ENCODE results near the gene MTX2. TPM values are rescaled to one million over a fixed set of nuclear protein-coding genes. Genes with fewer than 3 reads are reported as not detected.
"Not testable (repeated sequence)": the region's sequence is repeated elsewhere in the genome, so short reads cannot be mapped to it uniquely, and the experiment has no call there.

Gene MTX2
- total RNA-seq, 1 donor = 8.6 TPM

DNA sequence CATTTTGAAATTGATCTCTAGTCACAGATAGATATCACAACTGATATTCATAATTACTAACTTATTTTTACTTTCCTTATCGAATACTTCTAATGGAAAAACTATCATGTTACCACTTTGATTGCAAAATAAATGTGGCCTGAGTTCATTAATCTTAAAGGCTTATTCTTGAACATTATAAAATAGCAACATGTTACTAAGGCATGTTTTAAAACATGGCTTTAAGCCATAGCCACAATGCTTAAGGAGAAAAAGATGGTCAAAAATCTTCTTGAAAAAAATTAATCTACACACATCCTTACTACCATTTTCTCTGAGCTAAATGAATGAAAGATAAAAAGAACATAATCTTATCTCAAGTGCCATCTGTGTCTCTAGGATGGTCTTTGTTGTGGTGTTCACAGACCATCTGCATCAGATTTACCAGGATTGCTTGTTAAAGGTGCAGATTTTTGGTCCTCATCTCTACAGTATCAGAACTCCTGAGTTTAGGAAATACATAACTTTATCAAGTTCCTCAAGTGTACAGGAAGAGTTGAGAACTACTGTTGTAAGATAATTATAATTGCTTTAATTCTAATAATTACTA is 15.3 kb downstream of the MTX2 start:
- peak in 1 of 3 donors; percentile 5 for DNase-seq (ENCODE audit: low read depth in 2 of 3, low spot score in 2 of 3)

DNA sequence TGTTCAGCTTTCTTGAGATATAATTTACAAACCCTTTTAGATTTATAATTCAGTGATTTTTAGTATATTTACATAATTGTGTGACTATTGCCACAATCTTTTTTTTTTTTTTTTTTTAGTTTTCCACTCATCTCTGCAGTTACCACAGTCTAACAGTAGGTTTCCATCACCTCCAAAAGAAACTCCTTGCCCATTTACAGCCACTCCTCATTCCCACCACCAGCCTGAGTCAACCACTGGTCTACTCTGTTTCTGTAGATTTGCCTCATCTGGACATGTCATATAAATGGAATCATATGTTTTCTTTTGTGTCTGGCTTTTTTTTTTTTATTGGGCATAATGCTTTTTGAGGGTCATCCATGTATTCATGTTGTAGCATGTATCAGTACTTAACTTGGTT is 16.1 kb downstream of the MTX2 start:
- DNase-seq (ENCODE audit: low read depth in 2 of 3, low spot score in 2 of 3) = no peak

DNA sequence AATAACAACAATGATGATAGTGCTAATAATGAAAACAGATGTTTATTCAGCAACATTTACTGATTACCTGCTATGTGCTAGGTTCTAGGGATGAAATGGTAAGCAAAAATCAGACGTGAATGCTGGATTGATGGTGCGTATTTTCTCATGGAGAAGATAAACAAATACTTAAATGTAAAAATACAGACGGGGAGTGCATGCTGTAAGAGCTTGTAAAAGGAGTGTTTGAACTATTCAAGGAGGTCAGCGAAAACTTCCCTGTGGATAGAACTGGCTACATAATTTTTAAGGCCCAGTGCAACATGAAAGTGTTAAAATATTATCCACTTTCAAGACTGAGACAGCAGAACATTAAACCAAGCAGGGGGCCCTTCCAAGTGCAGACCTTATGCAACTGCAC is 22.1 kb downstream of the MTX2 start:
- no peak for DNase-seq (ENCODE audit: low read depth in 2 of 3, low spot score in 2 of 3)

DNA sequence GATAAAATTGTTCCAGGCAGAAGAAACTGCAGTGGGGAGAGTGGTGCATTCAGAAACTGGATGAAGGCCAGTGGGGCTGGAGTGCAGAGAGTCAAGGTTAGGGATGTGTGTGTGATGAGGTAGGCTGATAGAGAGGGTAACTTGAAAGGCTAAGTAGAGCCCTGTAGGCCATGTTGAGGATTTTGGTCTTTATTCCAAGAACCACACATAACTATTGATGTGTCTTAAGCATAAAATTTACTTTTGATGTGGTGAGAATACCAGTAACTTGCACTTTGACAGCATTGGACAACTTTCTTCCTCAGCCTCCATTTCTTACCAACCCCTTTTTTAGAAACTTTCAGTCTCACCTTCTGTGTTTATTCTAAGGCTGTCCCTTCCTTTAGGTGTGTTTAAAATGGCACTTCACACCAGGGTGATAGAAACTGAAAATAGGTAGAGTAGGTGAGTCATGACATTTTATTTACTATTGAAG is 22.6 kb downstream of the MTX2 start:
- no peak for DNase-seq (ENCODE audit: low read depth in 2 of 3, low spot score in 2 of 3)

DNA sequence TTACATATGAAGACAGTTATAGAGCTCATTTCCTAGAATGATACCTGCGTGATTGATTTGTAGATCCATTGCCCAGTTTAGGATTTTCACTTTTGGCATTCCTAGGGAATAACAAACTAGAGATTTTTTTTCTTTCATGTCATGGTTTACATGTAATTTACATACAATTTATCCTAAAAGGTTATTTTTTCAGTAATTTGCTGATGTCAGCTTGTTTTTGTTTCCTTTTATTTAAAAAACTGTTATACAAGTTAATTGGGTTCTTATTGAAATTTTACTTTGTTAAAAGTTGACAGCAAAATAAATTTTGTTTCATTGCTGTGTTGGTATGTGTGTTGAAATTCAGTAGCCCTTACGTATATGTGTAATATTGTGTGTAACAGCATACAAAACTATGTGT is 23.4 kb downstream of the MTX2 start:
- DNase-seq (ENCODE audit: low read depth in 2 of 3, low spot score in 2 of 3) = no peak

DNA sequence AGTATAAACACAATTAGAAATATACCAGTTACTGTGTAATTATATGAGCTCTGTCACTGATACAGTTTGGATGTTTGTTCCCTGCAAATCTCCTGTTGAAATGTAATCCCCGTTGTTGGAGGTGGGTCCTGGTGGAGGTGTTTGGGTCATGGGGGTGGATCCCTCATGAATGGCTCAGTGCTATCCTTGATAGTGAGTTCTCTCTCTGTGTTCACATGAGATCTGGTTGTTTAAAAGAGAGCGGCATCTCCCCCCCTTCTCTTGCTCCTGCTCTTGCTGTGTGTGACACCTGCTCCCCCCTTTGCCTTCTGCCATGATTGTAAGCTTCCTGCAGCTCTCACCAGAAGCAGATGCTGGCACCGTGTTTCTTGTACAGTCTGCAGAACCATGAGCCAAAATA is 24.1 kb downstream of the MTX2 start:
- DNase-seq (ENCODE audit: low read depth in 2 of 3, low spot score in 2 of 3) = no peak

DNA sequence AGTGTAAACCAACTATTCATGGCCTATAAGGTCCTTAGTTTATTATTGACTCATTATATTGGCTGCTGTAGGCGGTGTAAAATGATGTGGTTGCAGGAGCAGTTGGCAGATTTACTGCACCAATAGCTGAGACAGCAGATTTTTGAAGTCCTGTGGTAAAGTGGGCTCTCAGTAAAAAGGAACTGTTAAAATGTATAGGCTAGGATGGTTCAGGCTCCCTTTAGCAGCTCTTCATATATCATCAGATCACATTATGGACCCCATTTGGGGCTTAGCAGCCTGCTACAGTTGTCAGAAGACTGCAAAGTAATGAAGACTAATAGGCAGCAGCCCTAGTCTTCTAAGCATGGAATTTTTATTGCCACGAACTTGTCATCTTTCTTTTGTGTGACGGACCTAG is 27.8 kb downstream of the MTX2 start:
- DNase-seq (ENCODE audit: low read depth in 2 of 3, low spot score in 2 of 3) = peak in 2 of 3 donors; percentile 14 to 70

DNA sequence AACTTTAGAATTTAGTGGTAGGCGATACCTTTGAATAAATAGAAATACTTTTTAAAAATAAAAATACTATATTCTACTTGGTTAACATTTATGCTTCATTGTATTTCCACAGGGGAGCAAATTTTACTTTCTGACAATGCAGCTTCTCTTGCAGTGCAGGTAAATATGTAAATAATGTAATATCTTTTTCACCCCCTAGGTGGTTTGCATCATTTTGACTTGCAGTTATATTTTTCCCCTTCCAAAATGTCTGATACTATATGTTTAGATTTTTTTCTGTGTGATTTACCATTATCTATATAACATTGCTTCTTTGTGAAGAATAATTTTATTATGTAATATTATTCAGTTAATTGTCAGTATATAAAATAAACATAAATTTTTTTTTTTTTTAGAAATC is 28.5 kb downstream of the MTX2 start:
- DNase-seq (ENCODE audit: low read depth in 2 of 3, low spot score in 2 of 3) = no peak

DNA sequence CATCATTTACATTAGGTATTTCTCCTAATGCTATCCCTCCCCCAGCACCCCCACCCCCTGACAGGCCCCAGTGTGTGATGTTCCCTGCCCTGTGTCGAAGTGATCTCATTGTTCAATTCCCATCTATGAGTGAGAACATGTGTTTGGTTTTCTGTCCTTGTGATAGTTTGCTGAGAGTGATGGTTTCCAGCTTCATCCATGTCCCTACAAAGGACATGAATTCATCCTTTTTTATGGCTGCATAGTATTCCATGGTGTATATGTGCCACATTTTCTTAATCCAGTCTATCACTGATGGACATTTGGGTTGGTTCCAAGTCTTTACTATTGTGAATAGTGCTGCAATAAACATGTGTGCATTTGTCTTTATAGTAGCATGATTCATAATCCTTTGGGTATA is 36.8 kb downstream of the MTX2 start:
- not testable (repeated sequence) for DNase-seq (ENCODE audit: low read depth in 2 of 3, low spot score in 2 of 3)

DNA sequence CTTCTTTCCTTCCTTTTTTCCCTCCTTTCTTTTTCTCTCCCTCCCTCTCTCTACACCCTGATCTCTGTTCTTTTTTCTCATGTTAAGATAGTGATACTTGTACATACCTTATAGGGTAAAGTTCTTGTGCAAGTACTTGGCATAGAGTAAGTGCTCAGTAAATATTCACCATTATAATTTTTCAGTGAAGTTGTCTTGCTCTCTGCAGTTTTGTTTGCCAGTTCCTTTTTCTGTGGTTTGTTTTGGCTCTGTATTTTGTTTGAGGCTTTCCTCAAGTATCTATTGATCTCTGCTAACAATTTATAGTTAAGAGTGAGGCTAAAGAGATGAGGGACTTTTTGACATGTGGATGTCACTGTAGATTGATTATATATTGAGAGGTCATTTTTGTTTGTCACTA is 48.0 kb downstream of the MTX2 start:
- DNase-seq (ENCODE audit: low read depth in 2 of 3, low spot score in 2 of 3) = no peak

DNA sequence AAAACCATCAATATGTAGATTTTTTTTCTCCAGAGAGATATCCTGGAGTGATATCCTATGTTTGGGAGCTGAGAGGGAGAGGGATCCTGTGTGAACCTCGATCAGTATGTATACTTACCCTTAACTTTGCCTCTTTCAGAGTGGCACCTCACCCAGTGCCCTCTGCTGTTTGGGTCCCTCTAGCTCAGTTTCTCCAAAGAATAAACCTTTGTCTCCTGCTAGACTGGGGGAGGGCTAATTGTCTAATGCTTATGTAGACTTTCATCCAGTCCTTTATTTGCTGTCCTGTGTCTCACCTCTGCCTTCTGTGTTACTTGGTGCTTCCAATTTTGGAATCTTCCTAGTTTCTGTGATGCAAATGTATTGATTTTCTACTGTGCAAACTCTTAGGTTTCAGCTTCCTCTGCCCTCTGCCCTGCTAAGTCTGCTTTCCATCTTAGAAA is 48.4 kb downstream of the MTX2 start:
- no peak for DNase-seq (ENCODE audit: low read depth in 2 of 3, low spot score in 2 of 3)

DNA sequence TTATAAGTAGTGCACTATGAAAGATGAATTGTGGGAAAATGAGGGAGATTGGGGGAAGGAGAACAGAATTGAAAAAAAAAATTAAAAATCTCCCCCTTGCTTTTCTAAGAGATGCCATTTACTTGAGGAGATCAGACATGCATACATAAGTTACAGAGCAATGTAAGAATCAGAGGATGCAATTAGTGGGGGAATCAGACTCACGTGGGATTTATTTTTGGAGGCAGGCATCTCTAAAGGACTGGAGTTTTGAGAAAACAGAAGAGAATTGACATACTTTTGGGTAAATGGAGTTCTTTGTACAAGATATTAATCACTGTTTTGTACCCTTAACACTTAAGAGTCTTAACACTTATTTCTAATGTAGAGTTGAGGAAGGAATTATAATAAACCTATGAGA is 52.7 kb downstream of the MTX2 start:
- no peak for DNase-seq (ENCODE audit: low read depth in 2 of 3, low spot score in 2 of 3)

DNA sequence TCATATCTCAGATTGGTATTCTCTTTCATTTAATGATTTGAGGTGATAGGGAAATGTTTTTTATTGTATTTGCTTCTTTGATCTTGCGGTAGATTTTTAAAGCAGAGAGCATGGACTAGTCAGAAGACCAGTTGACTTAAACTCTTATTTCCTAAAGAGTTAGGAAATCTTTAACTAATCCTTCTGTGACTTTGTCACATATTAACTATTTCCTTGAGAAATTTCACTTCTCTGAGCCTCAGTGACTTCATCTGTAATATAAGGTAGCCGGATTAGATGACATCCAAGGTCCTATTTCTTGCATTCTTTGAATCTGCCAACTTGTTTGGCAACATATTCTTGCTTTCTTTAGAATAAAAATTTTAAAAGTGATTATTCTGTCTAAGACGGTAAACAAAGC is 55.6 kb downstream of the MTX2 start:
- DNase-seq (ENCODE audit: low read depth in 2 of 3, low spot score in 2 of 3) = no peak

DNA sequence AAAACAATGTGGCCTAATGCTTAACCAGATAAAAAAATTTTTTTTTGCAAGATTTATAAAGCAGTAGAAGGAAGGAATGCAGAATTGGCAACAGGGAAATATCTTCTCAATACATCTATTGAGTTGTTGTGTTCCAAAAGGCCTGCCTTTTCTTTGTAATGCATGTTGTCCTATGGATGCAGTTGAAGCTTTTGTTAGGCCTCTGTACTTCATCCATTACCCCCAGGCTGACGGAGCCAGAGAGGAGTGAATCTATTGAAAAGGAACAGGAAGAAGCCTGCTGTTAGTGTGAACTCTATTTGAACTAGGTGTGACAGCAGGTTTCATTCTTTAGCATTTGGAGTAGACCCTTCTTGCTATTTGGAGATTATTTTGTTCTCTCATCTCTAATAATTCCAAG is 56.5 kb downstream of the MTX2 start:
- no peak for DNase-seq (ENCODE audit: low read depth in 2 of 3, low spot score in 2 of 3)

DNA sequence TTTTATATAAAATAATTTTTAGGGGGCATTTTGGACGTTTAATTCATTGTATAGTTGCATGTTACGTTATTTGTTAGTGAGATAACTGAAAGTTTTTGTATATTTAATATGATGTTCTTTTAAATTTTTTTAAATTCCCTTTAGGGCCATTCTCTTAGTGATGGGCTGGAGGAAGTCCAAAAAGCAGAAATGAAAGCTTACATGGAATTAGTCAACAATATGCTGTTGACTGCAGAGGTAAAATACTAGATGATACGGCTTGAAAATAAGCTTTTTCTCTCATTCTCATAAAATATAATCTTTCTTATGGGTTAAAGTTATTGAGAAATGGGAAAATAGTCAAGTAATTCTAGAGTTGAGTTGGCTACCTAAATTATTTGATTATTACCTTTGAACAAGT is 58.9 kb downstream of the MTX2 start:
- no peak for DNase-seq (ENCODE audit: low read depth in 2 of 3, low spot score in 2 of 3)

DNA sequence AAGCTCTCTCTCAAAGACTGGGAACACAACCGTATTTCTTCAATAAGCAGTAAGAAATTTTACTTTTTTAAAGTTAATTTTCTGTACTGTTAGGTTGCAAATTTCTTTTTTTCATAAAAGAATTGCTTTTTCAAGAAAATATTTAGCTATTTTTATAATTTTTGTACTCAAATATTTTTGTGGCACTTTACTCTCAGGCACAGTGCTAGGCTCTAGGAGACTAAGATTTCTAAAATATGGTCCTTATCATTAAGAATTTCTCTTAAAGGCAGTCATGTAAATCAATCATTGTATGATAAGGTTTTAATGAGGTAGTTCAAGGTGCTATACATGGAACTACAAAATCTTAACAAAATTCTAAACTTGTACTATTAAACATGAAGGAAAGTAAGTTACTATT is 61.4 kb downstream of the MTX2 start:
- DNase-seq (ENCODE audit: low read depth in 2 of 3, low spot score in 2 of 3) = no peak

DNA sequence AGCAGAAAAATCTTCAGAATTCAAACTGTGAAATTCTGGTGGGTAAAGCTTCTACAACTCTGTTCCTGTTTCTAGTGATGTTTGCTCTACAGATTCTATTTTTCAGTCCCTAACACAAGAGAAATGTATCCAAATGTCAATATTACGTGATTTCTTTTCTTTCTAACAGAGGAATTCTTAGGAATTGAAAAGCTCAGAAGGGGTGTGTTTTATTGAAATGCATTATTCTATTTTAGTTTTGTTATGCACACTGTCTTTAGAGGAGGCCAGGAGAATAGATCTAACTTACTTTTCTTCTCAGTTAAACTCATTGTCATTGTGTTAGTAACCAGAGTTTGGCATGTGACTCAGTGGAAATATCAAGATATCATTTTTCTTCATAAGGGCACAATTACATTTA is 62.4 kb downstream of the MTX2 start:
- DNase-seq (ENCODE audit: low read depth in 2 of 3, low spot score in 2 of 3) = no peak

DNA sequence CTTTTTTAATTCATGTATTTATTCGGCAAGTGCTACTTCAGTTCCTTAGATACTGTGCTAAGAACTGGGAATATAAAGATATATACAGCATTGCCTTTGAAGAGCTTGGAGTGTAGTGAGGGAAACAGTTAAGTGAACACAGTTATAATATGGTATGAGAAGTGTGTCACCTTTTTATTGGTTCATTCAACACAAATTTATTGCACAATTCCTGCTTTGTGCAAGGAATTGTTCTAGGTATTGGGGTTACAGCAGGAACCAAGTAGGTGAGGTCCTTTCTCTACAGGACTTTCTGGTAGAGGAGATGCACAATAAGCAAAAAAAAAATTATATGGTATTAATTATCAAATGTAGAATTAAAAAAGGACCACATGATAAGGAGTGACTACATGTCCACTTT is 65.5 kb downstream of the MTX2 start:
- no peak for DNase-seq (ENCODE audit: low read depth in 2 of 3, low spot score in 2 of 3)

DNA sequence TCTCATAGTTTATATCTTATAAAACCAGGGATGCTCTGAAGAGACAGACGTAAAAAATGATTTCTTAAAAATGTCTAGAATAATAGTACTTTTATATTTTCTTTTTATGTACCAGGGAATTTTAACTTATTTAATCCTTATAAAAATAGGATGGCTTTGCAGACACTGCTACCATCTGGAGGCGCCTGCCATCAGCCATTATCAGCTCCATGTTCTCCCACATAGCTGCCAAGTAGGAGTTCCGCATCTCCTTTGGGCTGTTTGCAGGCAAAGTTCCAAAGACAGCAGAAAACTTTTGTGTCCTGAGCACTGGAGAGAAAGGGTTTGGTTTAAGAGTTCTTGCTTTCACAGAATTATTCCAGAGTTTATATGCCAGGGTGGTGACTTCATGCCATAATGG is 69.2 kb downstream of the MTX2 start:
- DNase-seq (ENCODE audit: low read depth in 2 of 3, low spot score in 2 of 3) = no peak

DNA sequence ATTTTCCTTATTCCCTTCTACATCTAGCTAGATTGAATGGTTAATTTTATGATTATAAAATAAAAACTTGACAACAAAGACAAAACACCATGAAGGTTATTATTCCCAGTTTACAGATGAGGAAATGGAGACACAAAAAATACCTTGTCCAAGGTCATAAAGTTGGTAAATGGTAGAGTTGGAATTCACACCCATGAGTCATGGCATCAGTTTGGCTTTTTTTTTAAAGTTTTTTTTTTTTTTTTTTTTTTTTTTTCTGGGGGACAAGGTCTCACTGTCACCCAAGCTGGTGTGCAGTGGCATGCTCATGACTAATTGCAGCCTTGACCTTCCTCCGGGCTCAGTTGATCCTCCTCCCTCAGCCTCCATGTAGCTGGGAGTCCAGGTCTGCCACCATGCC is 70.0 kb downstream of the MTX2 start:
- DNase-seq (ENCODE audit: low read depth in 2 of 3, low spot score in 2 of 3) = no peak

DNA sequence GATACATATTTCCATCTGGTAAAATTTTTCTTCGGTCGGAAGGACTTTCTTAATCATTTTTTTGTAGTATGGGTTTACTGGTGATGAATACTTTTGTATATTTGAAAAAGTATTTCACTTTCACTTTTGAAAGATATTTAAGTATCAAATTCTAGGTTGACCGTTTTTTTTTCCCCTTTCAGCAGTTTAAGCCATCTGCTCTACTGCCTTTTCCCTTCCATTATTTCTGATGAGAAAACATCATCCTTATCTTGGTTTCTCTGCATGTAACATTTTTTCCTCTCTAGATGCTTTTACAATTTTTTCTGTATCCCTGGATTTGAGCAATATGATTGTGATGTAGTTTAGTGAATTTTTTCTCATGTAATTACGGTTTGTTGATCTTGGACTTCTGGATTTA is 87.0 kb downstream of the MTX2 start:
- DNase-seq (ENCODE audit: low read depth in 2 of 3, low spot score in 2 of 3) = no peak

DNA sequence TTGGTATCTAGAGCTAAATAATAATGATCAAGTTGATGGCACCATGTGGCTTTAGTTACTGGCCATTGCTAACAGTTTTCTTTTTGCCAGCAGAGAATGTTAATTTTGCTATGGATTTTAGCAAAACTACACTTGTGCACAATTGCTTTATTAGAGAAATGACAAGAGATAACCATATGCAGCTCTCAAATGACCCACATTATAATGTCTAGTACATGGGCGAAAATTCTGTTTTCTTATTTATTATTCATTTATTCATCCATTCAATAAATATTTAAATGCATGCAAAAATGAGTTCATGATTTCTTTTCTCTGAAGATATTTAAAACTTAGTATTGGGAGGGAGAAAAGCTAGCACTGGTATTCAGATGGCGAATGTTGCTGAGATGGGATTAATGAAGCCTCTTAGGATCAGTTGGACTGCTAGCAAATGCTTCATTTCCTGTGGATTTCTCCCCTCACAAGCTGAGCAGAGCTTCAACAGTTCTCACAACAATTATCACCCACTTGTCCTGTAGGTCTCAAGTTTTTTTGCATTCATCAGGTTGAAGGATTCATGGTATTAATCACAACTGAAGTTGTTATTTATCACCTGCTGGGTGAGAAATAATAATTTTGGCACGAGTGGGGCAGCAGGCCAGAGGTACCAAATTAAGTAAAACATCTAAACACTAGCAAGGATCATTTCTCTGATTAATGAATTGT is 95.2 kb downstream of the MTX2 start:
- DNase-seq (ENCODE audit: low read depth in 2 of 3, low spot score in 2 of 3) = no peak

DNA sequence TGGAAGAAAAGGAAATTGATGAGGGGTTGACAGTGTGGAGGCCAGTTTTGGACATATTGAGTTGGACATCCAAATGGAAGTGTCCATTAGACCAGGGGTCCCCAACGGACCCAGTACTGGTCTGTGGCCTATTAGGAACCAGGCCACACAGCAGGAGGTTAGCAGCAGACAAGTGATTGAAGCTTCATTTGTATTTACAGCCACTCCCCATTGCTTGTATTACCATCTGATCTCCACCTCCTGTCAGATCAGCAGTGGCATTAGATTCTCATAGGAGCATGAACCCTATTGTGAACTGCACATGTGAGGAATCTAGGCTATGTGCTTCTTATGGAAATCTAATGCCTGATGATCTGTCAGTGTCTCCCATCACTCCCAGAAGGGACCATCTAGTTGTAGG is 99.1 kb downstream of the MTX2 start:
- DNase-seq (ENCODE audit: low read depth in 2 of 3, low spot score in 2 of 3) = no peak

Data from hematopoietic multipotent progenitor cell (in vitro differentiated cells).